Stimulated activated CD4-positive, alpha-beta T cell treated with anti-CD3 and anti-CD28 coated beads, Interleukin-2, amount 100 ng/mL, for 48 hours (primary cell): Measurements from ENCODE around the gene PRKCD.

ENCODE experiments used
- DNase-seq, 2 donors: peaks; one replicate each; pipeline ENCODE4 v3.0.0-alpha.2; 2020

The PRKCD gene

GRCh38 chr3:53157974-53158580 is 2.9 kb upstream of the PRKCD start:
- DNase-seq, result no peak

- DNase-seq, result no peak
These were observed 2.2 kb upstream of the PRKCD start for GRCh38 chr3:53158765-53159155.

DNA sequence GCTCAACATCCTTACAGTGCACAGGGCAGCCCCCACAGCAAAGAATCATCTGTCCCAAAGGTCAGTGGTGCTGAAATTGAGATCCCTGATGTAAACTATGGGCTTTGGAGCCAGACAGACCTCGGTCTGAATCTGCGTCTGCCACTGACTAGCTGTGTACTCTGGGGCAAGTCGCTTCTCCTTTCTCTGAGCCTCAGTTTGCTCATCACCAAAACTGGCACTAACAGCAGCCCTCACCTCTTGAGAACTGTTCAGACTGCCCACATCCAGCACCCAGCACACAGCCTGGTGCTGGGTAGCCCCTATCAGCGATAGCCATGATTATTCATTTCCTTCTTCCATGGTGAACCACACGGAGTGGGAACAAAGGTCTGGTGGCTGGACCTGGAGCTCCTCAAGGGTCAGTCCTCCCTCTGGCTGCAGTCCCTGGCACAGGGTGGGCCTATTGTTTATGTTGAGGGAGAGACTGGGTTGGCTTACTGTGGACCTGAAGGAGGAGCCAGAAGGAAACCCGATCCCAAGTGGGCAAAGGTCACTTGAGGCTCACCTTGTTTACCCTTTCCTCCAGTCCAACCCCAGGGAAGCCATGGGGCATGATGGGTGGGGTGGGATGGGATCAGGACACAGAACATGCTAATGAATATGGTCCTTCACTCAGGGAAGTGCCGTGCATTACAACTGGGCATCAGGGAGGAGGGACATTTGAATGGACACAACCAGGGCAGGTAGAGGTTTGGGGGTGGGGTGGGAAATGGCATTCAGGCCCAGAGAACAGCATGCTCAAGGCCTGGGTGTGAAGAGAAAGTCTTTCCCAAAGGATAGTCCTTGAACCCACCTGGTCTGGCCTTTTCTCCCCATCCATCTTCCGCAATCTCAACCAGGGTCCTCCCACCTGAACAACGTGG is 1.6 kb upstream of the PRKCD start:
- DNase-seq, result no peak

GRCh38 chr3:53160061-53160659 is 849 bp upstream of the PRKCD start:
- DNase-seq, result no peak

- no peak for DNase-seq
These were observed 426 bp downstream of the PRKCD start for GRCh38 chr3:53161450-53161819.

DNA sequence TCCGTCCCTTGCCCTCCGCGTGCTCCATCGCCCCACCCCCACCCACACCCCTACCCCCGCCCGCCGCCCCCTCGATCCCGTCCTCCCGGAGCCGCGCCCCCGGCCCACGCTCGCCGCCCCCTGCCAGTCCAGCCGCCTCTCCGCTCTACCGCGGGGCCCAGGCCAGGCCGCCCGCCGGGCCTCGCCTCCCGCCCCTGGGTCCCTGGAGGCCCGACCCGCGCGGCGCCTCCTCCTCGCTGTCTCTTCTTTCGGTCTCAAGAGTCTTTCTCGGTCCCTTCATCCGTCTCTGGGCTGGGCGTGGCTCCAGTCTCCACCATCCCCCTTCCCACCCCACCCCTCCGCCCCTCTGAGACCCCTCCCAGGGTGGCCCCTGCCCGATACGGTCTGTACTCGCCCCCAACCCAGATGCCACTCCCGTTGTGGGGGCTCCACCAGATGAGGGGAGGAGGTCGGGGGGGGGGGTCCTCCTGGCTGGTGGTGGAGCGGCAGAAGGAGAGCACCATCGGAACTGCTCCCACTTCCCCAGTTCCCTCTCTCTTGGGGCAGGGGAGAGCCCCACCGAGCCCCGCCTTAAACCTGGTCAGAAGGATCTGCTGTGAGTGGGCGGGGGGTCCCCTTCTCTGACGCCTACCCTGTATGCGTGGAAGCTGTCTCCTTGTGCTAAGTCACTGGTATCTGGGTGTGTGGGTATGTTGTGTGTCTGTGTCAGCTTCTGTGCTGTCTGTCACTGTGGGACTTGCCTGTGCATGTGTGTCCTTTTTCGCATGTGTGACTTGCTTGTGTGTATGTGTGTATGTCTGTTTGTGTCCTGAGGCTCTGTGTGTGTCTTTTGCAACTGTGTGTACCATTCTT is 1.0 kb downstream of the PRKCD start:
- peak in 1 of 2 donors; percentile 29 for DNase-seq

- no peak for DNase-seq
These were observed 1.8 kb downstream of the PRKCD start for GRCh38 chr3:53162672-53163443.

DNA sequence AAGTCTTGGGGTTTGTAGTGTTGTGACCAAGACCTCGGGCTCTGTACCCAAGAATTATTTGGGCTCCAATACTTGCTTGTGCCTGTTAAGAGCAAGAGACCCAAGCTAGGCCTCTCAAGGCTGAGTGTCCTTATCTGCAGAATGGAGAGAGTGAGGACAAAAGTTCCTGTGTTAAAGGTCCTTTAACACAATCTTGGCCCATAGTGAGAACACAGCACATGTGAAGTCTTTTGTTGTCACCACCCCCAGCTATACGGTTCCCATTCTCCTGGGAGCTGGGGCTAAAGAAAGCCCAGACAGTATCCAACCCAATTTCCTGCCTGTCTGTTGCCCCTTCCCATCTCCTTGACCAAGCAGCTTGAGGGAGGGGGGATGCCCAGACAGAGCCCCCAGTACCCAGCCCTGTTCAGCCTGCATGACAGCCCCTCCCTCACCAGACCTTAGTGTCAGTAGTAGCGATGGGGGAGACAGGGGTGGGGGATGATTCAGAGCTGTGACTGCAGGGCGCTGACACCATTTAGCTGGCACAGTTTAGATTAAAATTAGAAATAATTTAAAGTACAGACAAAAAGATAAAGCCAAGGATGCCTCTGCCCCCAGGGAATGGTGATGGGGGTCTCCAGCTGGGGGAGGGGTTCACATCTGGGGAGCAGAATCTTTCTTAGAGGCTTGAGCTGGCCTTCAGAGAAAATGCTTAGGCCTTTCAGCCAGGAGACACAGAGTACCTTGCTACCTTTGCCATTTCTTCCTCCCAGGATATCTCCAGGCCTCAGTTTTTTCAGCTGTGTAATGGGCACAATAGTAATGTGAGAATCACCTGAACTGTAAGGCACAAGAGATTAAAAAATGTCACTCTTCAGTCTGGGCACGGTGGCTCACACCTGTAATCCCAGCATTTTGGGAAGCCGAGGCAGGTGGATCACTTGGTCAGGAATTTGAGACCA is 2.7 kb downstream of the PRKCD start:
- DNase-seq, result no peak

DNA sequence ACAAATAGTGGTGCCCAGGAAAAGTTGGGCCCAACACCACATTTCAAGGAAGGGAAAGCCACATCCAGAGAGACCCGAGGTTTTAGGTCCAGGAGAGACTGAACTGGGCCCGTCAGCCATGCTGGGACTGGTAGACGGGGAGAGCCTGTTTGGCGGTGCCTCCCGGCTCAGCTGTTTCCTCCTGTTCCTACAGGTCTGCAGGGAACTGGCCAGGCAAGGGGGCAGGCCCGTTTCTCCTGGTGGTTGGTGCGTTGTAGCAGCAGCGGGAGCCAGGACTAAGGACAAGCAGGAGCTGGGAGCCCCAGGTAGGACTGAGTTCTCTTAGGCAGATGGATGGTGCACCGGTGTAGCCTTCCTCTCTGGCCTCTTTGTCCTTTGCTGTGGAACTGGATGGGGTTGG is 3.9 kb downstream of the PRKCD start:
- DNase-seq, result no peak

GRCh38 chr3:53166206-53166605 is 5.2 kb downstream of the PRKCD start:
- DNase-seq, result no peak

GRCh38 chr3:53166781-53167291 is 5.8 kb downstream of the PRKCD start:
- DNase-seq, result no peak

- no peak for DNase-seq
These were observed 6.6 kb downstream of the PRKCD start for GRCh38 chr3:53167418-53168174.

GRCh38 chr3:53168175-53168923 is 7.3 kb downstream of the PRKCD start:
- no peak for DNase-seq

- DNase-seq, result no peak
These were observed 8.2 kb downstream of the PRKCD start for GRCh38 chr3:53169045-53169831.

DNA sequence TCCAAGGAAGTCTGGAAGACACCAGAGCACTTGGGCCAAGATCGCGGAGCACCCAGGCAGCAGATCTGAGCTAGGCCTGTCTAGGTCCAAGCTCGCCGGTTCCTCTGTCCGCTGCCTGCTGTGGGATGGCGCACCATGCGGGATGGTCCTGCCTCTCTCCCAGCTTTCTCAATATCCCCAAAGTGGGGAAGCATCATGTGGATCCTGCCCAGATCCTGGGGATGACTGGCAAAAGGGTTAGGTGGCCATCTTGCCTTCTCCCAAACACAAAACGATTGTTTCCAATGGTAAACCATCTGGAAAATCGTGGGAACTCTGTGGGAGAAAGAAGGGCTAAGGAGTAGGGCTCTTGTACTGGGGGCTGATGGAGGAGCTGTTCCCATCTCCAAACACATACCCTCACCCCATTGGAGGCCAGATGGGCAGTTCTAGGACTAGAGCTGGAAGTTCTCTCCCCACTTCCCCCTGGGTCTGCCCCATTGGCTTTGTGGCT is 8.9 kb downstream of the PRKCD start:
- no peak for DNase-seq

DNA sequence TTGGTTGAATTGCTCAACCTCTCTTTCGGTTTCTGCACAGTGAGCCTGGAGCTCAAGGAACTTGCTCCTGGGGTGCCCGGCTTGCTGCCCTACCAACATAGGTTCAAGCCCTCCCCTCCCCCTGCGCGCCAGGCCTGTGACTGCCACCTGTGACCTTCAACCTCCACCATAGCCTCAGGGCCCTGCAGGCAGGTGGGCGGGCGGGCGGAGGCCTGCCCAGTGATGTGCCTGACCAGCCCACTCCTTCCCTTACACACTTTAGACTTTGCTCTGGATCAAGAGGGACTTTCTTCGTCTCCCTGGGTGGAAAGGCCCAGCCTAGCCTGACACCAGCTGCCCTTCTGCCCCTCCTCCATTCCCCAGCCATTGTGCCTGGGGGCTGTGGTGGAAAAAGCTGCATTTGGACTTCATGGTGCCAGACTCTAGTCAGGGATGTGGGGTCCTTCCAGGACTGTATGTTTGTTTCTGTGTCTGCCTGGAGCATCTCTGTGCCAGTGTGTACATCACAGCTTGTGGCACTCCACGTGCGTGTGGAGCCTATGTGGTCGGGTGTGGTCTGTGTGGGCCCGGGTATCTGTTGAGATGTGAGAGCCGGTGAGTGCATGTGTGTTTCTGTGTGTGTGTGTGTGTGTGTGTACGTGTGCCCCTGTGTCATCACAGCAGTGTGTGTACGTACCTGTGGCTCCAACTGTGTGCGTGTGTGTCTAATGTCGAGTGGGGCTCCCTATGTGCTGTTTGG is 9.5 kb downstream of the PRKCD start:
- DNase-seq, result no peak

GRCh38 chr3:53171064-53171418 is 10.0 kb downstream of the PRKCD start:
- no peak for DNase-seq
